Stomach (tissue), 4 donors: ENCODE results near the gene NANOS3.

Experiments
- CTCF ChIP-seq, 7 experiments: fragments of 450-650 bp in 4 of 7; fragments of 200-600 bp in 3 of 7; sonication (generic) in 3 of 7; IDR thresholded peaks; one replicate each; pipeline ENCODE4 v1.5.1; 2016 to 2019; ENCODE audit warnings: antibody characterized with exemption in 7 of 7, control low read depth in 2 of 7, mild to moderate bottlenecking in 1 of 7
- POLR2A ChIP-seq, 4 donors: fragments of 450-650 bp; IDR thresholded peaks; one replicate each; pipeline ENCODE4 v1.6.1; 2016; ENCODE audit warnings: antibody characterized with exemption in 4 of 4, control low read depth in 2 of 4, mild to moderate bottlenecking in 1 of 4, moderate library complexity in 1 of 4
- POLR2AphosphoS5 ChIP-seq, 3 donors: sonication (generic); formaldehyde crosslinking; IDR thresholded peaks; one replicate each; pipeline ENCODE4 v1.6.1; 2016; ENCODE audit warnings: antibody characterized with exemption in 3 of 3

DNA sequence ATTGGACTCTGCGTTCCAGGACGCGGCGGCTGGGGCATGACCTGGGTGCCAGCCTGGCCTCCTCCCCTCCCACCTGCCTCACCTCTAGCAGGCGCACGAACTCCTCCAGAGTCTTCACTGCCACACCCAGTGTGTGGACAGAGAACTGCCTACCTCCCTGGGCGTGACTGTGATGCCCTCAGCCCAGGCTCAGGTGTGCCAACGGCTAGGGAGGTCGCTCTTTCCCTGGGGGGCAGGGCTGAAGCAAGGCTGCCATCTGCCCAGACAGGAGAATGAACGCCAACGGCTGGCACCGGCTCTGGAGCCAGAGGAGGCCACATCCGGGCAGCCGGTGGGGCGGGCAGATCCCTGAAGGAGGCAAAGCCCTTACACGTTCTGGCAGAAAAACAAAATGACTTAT lies 11.3 kb downstream of the NANOS3 start:
- TF ChIP-seq CTCF (IDR thresholded peaks at IDR 0.05) = no peak
- no peak for TF ChIP-seq POLR2A (IDR thresholded peaks at IDR 0.05)
- no peak for TF ChIP-seq POLR2AphosphoS5 (IDR thresholded peaks at IDR 0.05)
